ENCODE data around the gene KAT6B. TPM values are rescaled to one million over a fixed set of nuclear protein-coding genes. Genes with fewer than 3 reads are reported as not detected.
A peak's percentile ranks its signal among the peaks of the same experiment; 100 is the strongest.

Gene KAT6B
- total RNA-seq, 1 donor = 26.3 TPM

DNA sequence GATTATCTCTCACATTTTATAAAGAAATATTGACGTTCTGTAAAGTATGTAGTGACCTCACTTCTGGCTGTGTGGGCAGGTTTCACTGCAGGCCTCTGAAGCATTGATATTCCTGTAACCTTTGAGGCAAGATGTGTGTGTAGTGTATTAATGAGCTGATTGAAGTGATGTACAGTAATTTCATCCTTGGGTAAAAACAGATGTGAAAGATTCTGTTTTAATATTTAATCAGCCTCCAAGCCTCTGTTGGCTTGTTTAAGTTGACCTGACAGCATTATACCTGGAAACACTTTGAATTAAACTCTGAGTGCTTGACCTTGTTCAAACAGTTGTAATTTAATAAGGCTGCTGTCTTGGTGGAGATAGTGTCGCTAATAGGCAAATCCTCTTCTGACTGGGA lies 74.9 kb downstream of the KAT6B start:
- TF ChIP-seq, protein P1, sequence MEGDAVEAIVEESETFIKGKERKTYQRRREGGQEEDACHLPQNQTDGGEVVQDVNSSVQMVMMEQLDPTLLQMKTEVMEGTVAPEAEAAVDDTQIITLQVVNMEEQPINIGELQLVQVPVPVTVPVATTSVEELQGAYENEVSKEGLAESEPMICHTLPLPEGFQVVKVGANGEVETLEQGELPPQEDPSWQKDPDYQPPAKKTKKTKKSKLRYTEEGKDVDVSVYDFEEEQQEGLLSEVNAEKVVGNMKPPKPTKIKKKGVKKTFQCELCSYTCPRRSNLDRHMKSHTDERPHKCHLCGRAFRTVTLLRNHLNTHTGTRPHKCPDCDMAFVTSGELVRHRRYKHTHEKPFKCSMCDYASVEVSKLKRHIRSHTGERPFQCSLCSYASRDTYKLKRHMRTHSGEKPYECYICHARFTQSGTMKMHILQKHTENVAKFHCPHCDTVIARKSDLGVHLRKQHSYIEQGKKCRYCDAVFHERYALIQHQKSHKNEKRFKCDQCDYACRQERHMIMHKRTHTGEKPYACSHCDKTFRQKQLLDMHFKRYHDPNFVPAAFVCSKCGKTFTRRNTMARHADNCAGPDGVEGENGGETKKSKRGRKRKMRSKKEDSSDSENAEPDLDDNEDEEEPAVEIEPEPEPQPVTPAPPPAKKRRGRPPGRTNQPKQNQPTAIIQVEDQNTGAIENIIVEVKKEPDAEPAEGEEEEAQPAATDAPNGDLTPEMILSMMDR (IDR thresholded peaks at IDR 0.05; ENCODE audit: insufficient read depth, low read depth, low read length) = no peak
- no peak overlapping the region for H3K4me3 ChIP-seq (ENCODE audit: low read depth, low read length)
- DNase-seq (ENCODE audit: low read depth) = no peak

GRCh38 chr10:74901867-74902450 lies 75.6 kb downstream of the KAT6B start:
- TF ChIP-seq, protein P1 (IDR thresholded peaks at IDR 0.05; ENCODE audit: insufficient read depth, low read depth, low read length) = no peak
- DNase-seq (ENCODE audit: low read depth) = no peak
- H3K4me3 ChIP-seq (ENCODE audit: low read depth, low read length) = no peak overlapping the region

GRCh38 chr10:74903491-74903890 lies 77.1 kb downstream of the KAT6B start:
- no peak overlapping the region for H3K4me3 ChIP-seq (ENCODE audit: low read depth, low read length)
- TF ChIP-seq, protein P1 (IDR thresholded peaks at IDR 0.05; ENCODE audit: insufficient read depth, low read depth, low read length) = no peak
- DNase-seq (ENCODE audit: low read depth) = no peak

DNA sequence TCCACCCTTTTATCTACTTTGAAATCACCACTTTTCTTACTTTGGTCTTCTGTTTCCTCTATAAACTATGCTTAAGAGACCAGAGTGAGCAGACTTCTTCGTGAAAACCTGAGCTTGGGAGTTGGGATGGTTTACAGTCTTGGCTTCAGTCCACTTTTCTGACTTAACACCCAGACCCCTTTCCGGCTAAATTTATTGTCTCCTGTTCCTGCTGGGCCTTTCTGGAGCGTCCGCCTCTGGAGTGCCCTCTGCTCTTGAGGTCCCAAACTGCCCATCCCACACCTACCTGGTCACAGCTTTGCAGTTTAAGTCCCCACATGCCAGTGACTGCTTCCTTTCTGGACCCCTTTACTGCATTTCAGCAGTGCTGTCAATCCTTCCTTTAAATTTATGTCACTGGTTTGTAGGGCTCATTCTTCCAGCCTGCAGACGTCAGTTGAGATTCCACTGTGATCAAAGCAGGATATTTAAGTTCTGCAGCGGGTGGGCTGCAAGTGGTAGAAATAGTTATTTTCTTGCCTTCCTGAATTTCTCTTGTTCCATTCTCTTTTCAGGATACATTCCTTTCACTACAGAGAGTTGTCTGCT lies 80.3 kb downstream of the KAT6B start:
- no peak for DNase-seq (ENCODE audit: low read depth)

DNA sequence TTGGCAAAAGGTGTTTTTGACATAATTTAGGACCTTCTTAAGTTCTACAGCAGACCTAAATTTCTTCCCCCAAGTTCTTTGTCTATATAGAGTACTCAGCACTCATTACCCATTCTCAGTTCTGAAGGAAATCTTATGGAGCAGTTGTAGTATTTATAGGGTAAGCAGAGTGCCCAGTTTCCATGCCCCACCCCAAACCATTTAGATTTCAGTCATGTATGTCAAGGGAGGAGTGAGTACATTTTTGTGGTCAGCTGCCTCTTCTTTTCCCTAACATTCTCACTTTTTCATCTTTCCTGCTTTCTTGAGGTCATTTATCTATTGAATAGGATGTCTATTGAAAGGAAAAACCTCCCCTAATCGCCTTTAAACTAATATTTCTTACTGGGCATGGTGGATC lies 83.3 kb downstream of the KAT6B start:
- H3K4me3 ChIP-seq (ENCODE audit: low read depth, low read length) = no peak overlapping the region
- TF ChIP-seq, protein P1 (IDR thresholded peaks at IDR 0.05; ENCODE audit: insufficient read depth, low read depth, low read length) = no peak
- DNase-seq (ENCODE audit: low read depth) = peak; percentile 38

More for the DNA sequence above, 80.3 kb downstream of the KAT6B start:
- TF ChIP-seq, protein P1 (IDR thresholded peaks at IDR 0.05; ENCODE audit: insufficient read depth, low read depth, low read length) = no peak
- no peak overlapping the region for H3K4me3 ChIP-seq (ENCODE audit: low read depth, low read length)

- H3K4me3 ChIP-seq (ENCODE audit: low read depth, low read length) = no peak overlapping the region
- peak; percentile 66 for DNase-seq (ENCODE audit: low read depth)
- TF ChIP-seq, protein P1 (IDR thresholded peaks at IDR 0.05; ENCODE audit: insufficient read depth, low read depth, low read length) = no peak
Observed at GRCh38 chr10:74910241-74910975, 84.0 kb downstream of the KAT6B start.
